H9 (cell line): Measurements from ENCODE around the gene CCDC157. TPM values are rescaled to one million over a fixed set of nuclear protein-coding genes. Genes with fewer than 3 reads are reported as not detected.

ENCODE experiments used
- DNase-seq: peaks from one replicate; pipeline ENCODE4 v3.0.0-alpha.2; 2017
- H2AFZ ChIP-seq: one replicate; pipeline ENCODE4 v1.6.1; 2013; ENCODE audit warnings: mild to moderate bottlenecking, low read length, control low read depth, moderate library complexity
- H2AK5ac ChIP-seq: 2 replicates; pipeline ENCODE4 v1.6.1; 2013; ENCODE audit warnings: low read length, control low read depth, mixed read lengths; ENCODE audit not compliant: insufficient read length
- H2BK120ac ChIP-seq: one replicate; pipeline ENCODE4 v1.6.1; 2013; ENCODE audit warnings: low read depth, mild to moderate bottlenecking, low read length, control low read depth, inconsistent platforms; ENCODE audit not compliant: poor library complexity, severe bottlenecking
- H2BK12ac ChIP-seq: 2 replicates; pipeline ENCODE4 v1.6.1; 2013; ENCODE audit warnings: low read length, control low read depth, mixed read lengths, low read depth; ENCODE audit not compliant: insufficient read length
- H2BK15ac ChIP-seq: 2 replicates; pipeline ENCODE4 v1.6.1; 2013; ENCODE audit warnings: low read depth, low read length, control low read depth
- H2BK20ac ChIP-seq: one replicate; pipeline ENCODE4 v1.6.1; 2013; ENCODE audit warnings: low read depth, mild to moderate bottlenecking, low read length, control low read depth, inconsistent platforms; ENCODE audit not compliant: poor library complexity, severe bottlenecking
- H2BK5ac ChIP-seq: 2 replicates; pipeline ENCODE4 v1.6.1; 2013; ENCODE audit warnings: low read length, control low read depth, mixed read lengths; ENCODE audit not compliant: insufficient read length
- H3K14ac ChIP-seq: 2 replicates; pipeline ENCODE4 v1.6.1; 2013; ENCODE audit warnings: low read length, control low read depth; ENCODE audit not compliant: insufficient read depth
- H3K18ac ChIP-seq: 2 replicates; pipeline ENCODE4 v1.6.1; 2013; ENCODE audit warnings: low read depth, mild to moderate bottlenecking, mixed read lengths, low read length, control low read depth; ENCODE audit not compliant: insufficient read length
- H3K23ac ChIP-seq: 2 replicates; pipeline ENCODE4 v1.6.1; 2013; ENCODE audit warnings: low read length, control low read depth, mixed read lengths, low read depth; ENCODE audit not compliant: insufficient read length
- H3K23me2 ChIP-seq: 2 replicates; pipeline ENCODE4 v1.6.1; 2013; ENCODE audit warnings: low read depth, mild to moderate bottlenecking, mixed read lengths, low read length, control low read depth; ENCODE audit not compliant: insufficient read length, poor library complexity, severe bottlenecking
- H3K27ac ChIP-seq: 2 replicates; pipeline ENCODE4 v1.5.1; 2013; ENCODE audit warnings: low read length, control low read depth, mixed read lengths, low read depth; ENCODE audit not compliant: insufficient read length
- H3K27me3 ChIP-seq: 2 replicates; pipeline ENCODE4 v1.6.1; 2013; ENCODE audit warnings: low read length, control low read depth, inconsistent platforms; ENCODE audit not compliant: insufficient read depth
- H3K4ac ChIP-seq: 2 replicates; pipeline ENCODE4 v1.6.1; 2013; ENCODE audit warnings: low read depth, mild to moderate bottlenecking, control low read depth, inconsistent platforms, low read length, moderate library complexity
- H3K4me1 ChIP-seq: 2 replicates; pipeline ENCODE4 v1.6.1; 2013; ENCODE audit warnings: low read length, control low read depth, inconsistent platforms; ENCODE audit not compliant: insufficient read depth
- H3K4me2 ChIP-seq: 2 replicates; pipeline ENCODE4 v1.6.1; 2013; ENCODE audit warnings: low read length, control low read depth, mixed read lengths; ENCODE audit not compliant: insufficient read length, insufficient read depth
- H3K56ac ChIP-seq: 2 replicates; pipeline ENCODE4 v1.6.1; 2013; ENCODE audit warnings: low read depth, mild to moderate bottlenecking, mixed read lengths, low read length, control low read depth; ENCODE audit not compliant: insufficient read length
- H3K79me1 ChIP-seq: 2 replicates; pipeline ENCODE4 v1.6.1; 2013; ENCODE audit warnings: low read depth, mild to moderate bottlenecking, moderate library complexity, low read length, control low read depth, inconsistent platforms; ENCODE audit not compliant: insufficient read depth, poor library complexity, severe bottlenecking
- H3K79me2 ChIP-seq: 2 replicates; pipeline ENCODE4 v1.6.1; 2013; ENCODE audit warnings: low read length, control low read depth, inconsistent platforms; ENCODE audit not compliant: insufficient read depth
- H3K9ac ChIP-seq: 2 replicates; pipeline ENCODE4 v1.6.1; 2013; ENCODE audit warnings: low read length, control low read depth, mixed read lengths; ENCODE audit not compliant: insufficient read length; ENCODE audit errors: extremely low read depth
- H3K9me3 ChIP-seq: one replicate; pipeline ENCODE4 v1.6.1; 2013; ENCODE audit warnings: low read depth, low read length, inconsistent platforms; ENCODE audit not compliant: control insufficient read depth
- H3T11ph ChIP-seq: one replicate; pipeline ENCODE4 v1.6.1; 2013; ENCODE audit warnings: mild to moderate bottlenecking, low read length, control low read depth, inconsistent platforms
- H4K20me1 ChIP-seq: one replicate; pipeline ENCODE4 v1.6.1; 2013; ENCODE audit not compliant: control insufficient read depth, insufficient read length, insufficient read depth
- H4K5ac ChIP-seq: 2 replicates; pipeline ENCODE4 v1.6.1; 2013; ENCODE audit warnings: low read depth, mild to moderate bottlenecking, mixed read lengths, low read length, control low read depth; ENCODE audit not compliant: insufficient read length
- H4K8ac ChIP-seq: replicated peaks from 2 replicates; pipeline ENCODE4 v1.6.1; 2013; ENCODE audit warnings: low read length, control low read depth, mixed read lengths, low read depth; ENCODE audit not compliant: insufficient read length
- H4K91ac ChIP-seq: 2 replicates; pipeline ENCODE4 v1.6.1; 2013; ENCODE audit warnings: low read depth, mild to moderate bottlenecking, moderate library complexity, mixed read lengths, low read length, control low read depth; ENCODE audit not compliant: insufficient read length
- H3K27ac Mint-ChIP-seq, 3 experiments: 2 replicates in 2 of 3; 3 replicates in 1 of 3; pipeline ENCODE4 v1.8.0; 2020 to 2021; ENCODE audit warnings: mixed read lengths in 3 of 3, mild to moderate bottlenecking in 1 of 3, moderate library complexity in 1 of 3
- H3K27me3 Mint-ChIP-seq: 2 replicates; pipeline ENCODE4 v1.8.0; 2021; ENCODE audit warnings: low read depth, mild to moderate bottlenecking, moderate library complexity, mixed read lengths
- H3K36me3 Mint-ChIP-seq, 3 experiments: 2 replicates in 2 of 3; 3 replicates in 1 of 3; pipeline ENCODE4 v1.8.0; 2020 to 2021; ENCODE audit warnings: low read depth in 3 of 3, mixed read lengths in 3 of 3; ENCODE audit not compliant: insufficient read depth in 1 of 3
- H3K4me1 Mint-ChIP-seq, 2 experiments: 2 replicates each; pipeline ENCODE4 v1.8.0; 2020; ENCODE audit warnings: mixed read lengths in 2 of 2
- H3K4me3 Mint-ChIP-seq, 2 experiments: 2 replicates in 1 of 2; 3 replicates in 1 of 2; pipeline ENCODE4 v1.8.0; 2020 to 2021; ENCODE audit warnings: mild to moderate bottlenecking in 2 of 2, mixed read lengths in 2 of 2, moderate library complexity in 1 of 2
- H3K9me3 Mint-ChIP-seq, 2 experiments: 2 replicates in 1 of 2; 3 replicates in 1 of 2; pipeline ENCODE4 v1.8.0; 2020; ENCODE audit warnings: mild to moderate bottlenecking in 2 of 2, mixed read lengths in 2 of 2, moderate library complexity in 1 of 2
- CTCF ChIP-seq: fragments of 200-600 bp; sonication (generic); conservative IDR thresholded peaks from 3 replicates; pipeline ENCODE4 v1.8.0; 2021; ENCODE audit warnings: antibody characterized with exemption, mild to moderate bottlenecking
- WGBS: extraction: QIAGEN DNeasy Blood & Tissue Kit; methylation state at CpG from one replicate; pipeline ENCODE4 v1.1.7; 2013; ENCODE audit warnings: missing lambda C conversion rate, low lambda C conversion rate, mixed read lengths; ENCODE audit not compliant: insufficient read length; ENCODE audit errors: extremely low coverage; 5-methylcytosine and 5-hydroxymethylcytosine counted together
- total RNA-seq: library from RNA; stranded (reverse); gene quantifications from 2 replicates; pipeline ENCODE4 v1.2.1, GENCODE V29; 2021

Gene CCDC157
- total RNA-seq, 1 experiment from 2014 or later: 4.3 TPM

GRCh38 chr22:30398685-30399680 lies 42.2 kb downstream of the CCDC157 start:
- no peaks in the 10 kb centered on the region for H3K79me2 ChIP-seq
- WGBS: no CpG with 5 or more reads among the region's 25 CpGs
- no peak for TF ChIP-seq CTCF

More at GRCh38 chr22:30398685-30399680, 42.2 kb downstream of the CCDC157 start:
- Histone ChIP-seq H3K79me1 (no peaks in the 10 kb centered on the region), H3K14ac (no peak overlapping the region; the same call in 1 of the 2 replicates), H4K8ac (no peak overlapping the region), H4K91ac (no peak overlapping the region), H3K4me2 (no peak overlapping the region), H3K4me1 (peaks cover 6% of the 10 kb centered on the region; the same call in 1 of the 2 replicates), H3K56ac (no peak overlapping the region), H3K23me2 (peaks cover 7% of the 10 kb centered on the region), H3K18ac (no peak overlapping the region), H2BK20ac (no peak overlapping the region), H3K9me3 (no peaks in the 10 kb centered on the region), H4K5ac (no peak overlapping the region), H3K9ac (no peak overlapping the region), H2BK5ac (no peak overlapping the region), H3T11ph (no peak overlapping the region), H3K27ac (no peak overlapping the region), H2BK15ac (no peak overlapping the region), H3K23ac (no peak overlapping the region), H2BK120ac (no peak overlapping the region), H3K27me3 (peaks cover 4% of the 10 kb centered on the region; the same call in 1 of the 2 replicates), H2BK12ac (no peak overlapping the region), H2AK5ac (no peak overlapping the region), H3K4ac (no peak overlapping the region), H4K20me1 (no peaks in the 10 kb centered on the region), H2AFZ (no peak overlapping the region)
- Mint-ChIP-seq H3K36me3 (peaks cover 0 to 7% (median 3%) of the 10 kb centered on the region in 3 experiments; a peak in 3 of 7 replicates), H3K27ac (no peak overlapping the region), H3K9me3 (no peaks in the 10 kb centered on the region; a peak in 1 of 5 replicates), H3K27me3 (peaks cover 43% of the 10 kb centered on the region), H3K4me1 (peaks cover 29 to 33% of the 10 kb centered on the region in 2 experiments), H3K4me3 (peak overlapping the region; percentile 29 to 88; a peak in 2 of 5 replicates)
- no peak for DNase-seq
